ENCODE data around the gene POLR1A.

POLR1A gene

DNA sequence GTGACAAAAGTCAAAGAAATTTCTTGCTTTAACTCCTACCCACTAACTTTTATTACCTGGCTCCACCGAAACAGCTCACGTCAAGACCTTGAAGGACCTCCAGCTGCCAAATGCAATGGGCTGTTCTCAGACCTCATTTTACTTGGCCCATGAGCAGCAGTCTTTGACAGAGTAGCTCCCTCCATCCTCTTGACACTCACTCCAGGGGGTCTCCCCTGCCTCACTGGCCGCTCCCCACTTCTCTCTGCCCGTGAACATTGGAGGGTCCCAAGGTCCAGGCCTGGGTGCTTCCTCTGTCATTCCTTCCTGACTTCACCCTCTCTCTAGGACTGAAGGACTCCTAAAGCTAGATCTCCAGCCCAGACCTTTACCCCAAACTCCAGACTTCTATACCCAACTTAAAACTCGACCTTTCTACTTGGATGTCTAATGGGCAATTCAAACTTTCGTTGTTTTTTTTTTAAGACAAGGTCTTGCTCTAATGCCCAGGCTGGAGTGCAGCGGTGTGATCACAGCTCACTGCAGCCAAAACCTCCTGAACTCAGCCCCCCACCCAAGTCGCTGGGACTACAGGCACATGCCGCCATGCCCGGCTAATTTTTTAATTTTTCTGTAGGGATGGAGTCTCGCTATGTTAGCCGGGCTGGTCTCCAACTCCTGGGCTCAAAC is 124.0 kb downstream of the POLR1A start:
- H3K27ac ChIP-seq: no peak overlapping the region
- no peak for TF ChIP-seq ZFX (IDR thresholded peaks at IDR 0.05; ENCODE audit: borderline replicate concordance)
- TF ChIP-seq, protein P1, sequence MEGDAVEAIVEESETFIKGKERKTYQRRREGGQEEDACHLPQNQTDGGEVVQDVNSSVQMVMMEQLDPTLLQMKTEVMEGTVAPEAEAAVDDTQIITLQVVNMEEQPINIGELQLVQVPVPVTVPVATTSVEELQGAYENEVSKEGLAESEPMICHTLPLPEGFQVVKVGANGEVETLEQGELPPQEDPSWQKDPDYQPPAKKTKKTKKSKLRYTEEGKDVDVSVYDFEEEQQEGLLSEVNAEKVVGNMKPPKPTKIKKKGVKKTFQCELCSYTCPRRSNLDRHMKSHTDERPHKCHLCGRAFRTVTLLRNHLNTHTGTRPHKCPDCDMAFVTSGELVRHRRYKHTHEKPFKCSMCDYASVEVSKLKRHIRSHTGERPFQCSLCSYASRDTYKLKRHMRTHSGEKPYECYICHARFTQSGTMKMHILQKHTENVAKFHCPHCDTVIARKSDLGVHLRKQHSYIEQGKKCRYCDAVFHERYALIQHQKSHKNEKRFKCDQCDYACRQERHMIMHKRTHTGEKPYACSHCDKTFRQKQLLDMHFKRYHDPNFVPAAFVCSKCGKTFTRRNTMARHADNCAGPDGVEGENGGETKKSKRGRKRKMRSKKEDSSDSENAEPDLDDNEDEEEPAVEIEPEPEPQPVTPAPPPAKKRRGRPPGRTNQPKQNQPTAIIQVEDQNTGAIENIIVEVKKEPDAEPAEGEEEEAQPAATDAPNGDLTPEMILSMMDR (IDR thresholded peaks at IDR 0.05): no peak

DNA sequence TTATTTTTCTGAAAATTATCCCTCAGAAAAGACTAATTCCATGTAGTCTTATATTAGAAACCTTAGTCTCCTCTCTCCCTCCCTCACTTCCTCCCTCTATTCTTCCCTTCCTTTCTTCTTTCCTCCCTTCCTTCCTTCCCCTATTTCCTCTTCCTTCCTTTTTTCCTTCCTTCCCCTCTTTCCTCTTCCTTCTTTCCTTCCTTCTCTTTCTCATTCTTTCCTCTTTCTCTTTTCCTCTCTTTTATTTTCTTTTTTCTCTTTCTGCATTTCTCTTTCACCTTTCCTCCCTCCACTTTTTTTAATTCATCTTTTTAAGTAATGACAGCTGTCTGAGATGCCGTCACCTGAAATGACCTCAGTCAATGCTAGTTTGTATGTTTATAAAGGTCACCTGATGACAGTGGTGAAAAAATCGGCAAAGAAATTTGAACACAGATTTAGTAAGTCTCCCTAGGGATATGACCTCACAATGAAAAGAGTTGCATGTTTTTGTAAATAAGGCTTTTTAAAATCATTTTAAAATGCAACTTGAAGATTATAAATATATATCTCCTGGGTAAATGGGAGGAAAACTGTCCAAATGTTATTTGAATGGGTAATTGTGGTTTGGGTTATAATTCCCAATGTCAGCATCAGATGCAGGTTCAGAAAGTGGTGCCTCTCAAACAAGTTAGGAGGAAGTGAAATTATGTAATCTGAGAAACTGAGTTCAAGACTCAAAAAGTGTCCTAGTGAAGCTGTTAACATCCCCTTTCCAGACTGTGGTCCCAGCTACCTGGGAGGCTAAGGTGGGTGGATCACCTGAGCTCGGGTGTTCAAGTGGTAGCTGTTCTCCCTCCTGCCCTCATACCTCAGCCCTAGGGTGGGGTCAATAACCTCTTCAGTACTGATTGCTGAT is 126.6 kb downstream of the POLR1A start:
- H3K27ac ChIP-seq: no peak overlapping the region
- no peak for TF ChIP-seq ZFX (IDR thresholded peaks at IDR 0.05; ENCODE audit: borderline replicate concordance)
- TF ChIP-seq, protein P1 (IDR thresholded peaks at IDR 0.05): no peak

DNA sequence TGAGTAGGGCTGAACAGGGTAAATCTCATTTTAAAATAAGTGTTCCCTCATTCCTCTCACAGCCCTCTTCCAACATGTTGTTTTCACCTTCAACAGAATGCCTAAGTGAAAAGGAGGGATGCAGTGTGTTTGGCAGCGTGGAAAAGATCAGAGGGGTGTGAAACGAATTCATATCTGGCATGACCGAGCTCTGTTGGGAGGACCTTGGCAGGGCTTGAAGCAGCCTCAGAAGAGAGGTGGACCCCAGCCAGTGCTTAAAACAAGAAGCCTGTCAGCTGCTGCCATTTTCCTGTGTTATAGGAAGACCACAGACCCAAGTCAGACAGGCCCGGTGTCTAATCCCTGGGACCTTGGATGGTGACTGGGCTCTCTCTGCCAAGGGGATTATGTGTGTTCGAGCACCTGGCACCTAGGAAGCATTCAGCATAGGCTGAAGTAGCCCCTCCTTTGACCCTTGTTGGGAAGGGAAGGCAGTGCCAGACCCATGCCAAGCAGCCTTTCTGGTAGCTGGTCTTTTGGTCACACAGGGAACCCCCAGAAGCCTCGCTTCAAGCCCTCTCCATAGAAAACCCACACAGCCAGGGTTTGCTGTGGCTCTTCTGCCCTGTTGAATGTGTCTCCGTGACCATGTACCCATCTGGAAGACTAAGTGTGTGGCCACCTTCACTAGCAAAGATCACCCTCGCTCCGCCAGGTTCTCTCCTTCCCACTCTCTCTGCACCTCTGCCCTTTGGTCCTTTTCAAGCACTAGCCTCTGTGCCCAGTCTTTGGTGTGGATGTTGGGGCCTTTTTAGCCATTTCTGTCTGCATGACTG is 129.4 kb downstream of the POLR1A start:
- H3K27ac ChIP-seq: no peak overlapping the region
- TF ChIP-seq ZFX (IDR thresholded peaks at IDR 0.05; ENCODE audit: borderline replicate concordance): no peak
- TF ChIP-seq, protein P1 (IDR thresholded peaks at IDR 0.05): no peak

DNA sequence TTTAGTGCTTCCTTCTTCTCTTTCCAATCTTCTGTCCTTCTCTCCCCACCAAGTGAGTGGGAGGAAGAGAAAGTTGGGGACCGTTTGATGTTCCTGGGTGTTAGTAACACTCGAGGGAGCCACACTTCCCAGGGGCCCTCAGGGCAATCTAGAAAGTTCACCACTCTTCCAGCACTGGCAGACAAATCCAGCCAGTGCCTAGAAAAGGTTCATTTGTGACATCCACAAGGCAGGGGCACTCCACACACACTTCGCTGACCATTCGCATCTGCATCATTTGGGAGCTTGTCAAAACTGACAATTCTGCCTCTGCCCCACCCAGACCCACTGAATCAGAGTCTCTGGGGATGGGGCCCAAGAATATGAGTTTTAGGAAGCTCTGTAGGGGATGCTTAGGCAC is 130.1 kb downstream of the POLR1A start:
- TF ChIP-seq, protein P1 (IDR thresholded peaks at IDR 0.05): no peak
- no peak for TF ChIP-seq ZFX (IDR thresholded peaks at IDR 0.05; ENCODE audit: borderline replicate concordance)
- H3K27ac ChIP-seq: no peak overlapping the region

DNA sequence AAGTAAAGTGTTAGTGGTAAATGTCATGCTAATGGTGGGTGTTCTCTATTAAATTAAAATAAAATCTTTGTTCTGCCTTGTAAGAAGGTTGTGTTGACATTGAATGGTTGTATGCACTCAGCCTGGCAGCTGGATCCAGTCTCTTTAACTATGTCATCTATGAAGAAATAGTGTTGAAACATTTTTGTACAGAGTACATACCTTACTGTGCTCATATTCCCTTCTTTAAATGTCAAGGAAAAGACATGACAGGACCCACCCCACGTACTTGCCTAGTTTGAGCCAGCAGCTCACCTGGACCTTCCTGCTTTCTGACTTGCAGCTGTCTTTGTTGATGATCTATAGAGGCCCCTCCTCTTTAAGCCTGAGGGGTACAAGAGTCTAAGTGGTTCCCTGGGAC is 131.3 kb downstream of the POLR1A start:
- TF ChIP-seq, protein P1 (IDR thresholded peaks at IDR 0.05): no peak
- no peak for TF ChIP-seq ZFX (IDR thresholded peaks at IDR 0.05; ENCODE audit: borderline replicate concordance)
- H3K27ac ChIP-seq: no peak overlapping the region

DNA sequence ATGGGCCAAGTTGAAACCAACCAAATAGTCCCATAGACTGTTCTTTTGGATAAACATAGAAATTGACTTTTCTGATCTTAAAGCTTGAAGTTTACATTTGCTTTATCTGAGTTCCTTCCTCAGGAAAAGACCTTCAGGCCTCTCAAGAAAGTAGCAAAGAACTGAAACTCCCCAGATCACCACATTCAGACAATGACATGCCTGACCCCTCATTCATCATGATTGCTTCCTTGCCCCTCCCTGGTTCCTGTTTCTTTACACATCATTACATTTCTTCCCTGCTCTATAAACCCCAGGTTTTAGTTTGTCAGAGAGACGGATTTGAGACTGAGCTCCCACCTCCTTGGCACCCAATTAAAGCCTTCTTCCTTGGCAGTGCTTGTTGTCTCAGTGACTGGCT is 133.3 kb downstream of the POLR1A start:
- no peak for TF ChIP-seq ZFX (IDR thresholded peaks at IDR 0.05; ENCODE audit: borderline replicate concordance)
- TF ChIP-seq, protein P1 (IDR thresholded peaks at IDR 0.05): no peak
- H3K27ac ChIP-seq: no peak overlapping the region

All from 22Rv1 (cell line).